Mammary epithelial cell (primary cell): Measurements from ENCODE around the gene FHIT.

Experiments
- EZH2 ChIP-seq: IDR thresholded peaks from 2 replicates; pipeline ENCODE4 v1.6.1; 2012; ENCODE audit warnings: low read length, inconsistent platforms, borderline replicate concordance
- TF ChIP-seq, protein P1 (sequence below), 2 donors: IDR thresholded peaks in 1 of 2; conservative IDR thresholded peaks in 1 of 2; 2 replicates each; pipeline ENCODE4 v1.5.1; 2011 to 2012; ENCODE audit warnings: inconsistent platforms in 2 of 2, low read length in 2 of 2, mild to moderate bottlenecking in 2 of 2, control low read depth in 1 of 2, low read depth in 1 of 2; ENCODE audit not compliant: insufficient read depth in 1 of 2; ENCODE audit errors: extremely low read depth in 1 of 2

GRCh38 chr3:60955034-60955433 is 296.2 kb downstream of the FHIT start:
- TF ChIP-seq, protein P1, sequence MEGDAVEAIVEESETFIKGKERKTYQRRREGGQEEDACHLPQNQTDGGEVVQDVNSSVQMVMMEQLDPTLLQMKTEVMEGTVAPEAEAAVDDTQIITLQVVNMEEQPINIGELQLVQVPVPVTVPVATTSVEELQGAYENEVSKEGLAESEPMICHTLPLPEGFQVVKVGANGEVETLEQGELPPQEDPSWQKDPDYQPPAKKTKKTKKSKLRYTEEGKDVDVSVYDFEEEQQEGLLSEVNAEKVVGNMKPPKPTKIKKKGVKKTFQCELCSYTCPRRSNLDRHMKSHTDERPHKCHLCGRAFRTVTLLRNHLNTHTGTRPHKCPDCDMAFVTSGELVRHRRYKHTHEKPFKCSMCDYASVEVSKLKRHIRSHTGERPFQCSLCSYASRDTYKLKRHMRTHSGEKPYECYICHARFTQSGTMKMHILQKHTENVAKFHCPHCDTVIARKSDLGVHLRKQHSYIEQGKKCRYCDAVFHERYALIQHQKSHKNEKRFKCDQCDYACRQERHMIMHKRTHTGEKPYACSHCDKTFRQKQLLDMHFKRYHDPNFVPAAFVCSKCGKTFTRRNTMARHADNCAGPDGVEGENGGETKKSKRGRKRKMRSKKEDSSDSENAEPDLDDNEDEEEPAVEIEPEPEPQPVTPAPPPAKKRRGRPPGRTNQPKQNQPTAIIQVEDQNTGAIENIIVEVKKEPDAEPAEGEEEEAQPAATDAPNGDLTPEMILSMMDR (conservative IDR thresholded peaks at IDR 0.05 in 1 of 2, IDR thresholded peaks at IDR 0.05 in 1 of 2; ENCODE audit: extremely low read depth in 1 of 2, insufficient read depth in 1 of 2, low read depth in 1 of 2, low read length in 2 of 2): no peak
- TF ChIP-seq EZH2: no peak
